ENCODE data around the gene TRNT1. TPM values are rescaled to one million over a fixed set of nuclear protein-coding genes. Genes with fewer than 3 reads are reported as not detected.

TRNT1 gene
- total RNA-seq, 4 donors from 2014 or later = 10.3 to 20.8 (median 17.0) TPM

DNA sequence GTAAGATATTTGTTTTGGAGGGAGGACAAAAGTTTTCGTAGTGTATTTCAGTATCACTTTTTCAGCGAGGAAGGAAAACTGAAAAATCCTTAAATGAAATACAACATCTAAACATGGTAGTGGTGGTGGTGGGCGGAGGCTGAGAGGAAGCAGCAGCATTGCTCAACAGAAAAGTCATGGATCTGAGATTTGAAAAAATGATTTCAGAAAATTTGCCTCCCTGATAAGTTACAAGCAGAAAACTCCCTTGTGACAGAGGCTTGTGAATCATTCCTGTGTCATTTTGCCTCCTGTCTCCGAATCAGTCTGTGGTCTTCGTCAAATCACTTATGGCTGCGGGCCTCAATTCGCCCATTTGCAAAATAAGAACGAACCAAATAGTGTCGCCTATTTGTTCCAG is 53.7 kb downstream of the TRNT1 start:
- intact Hi-C loops (cut with DNase I) = no loop called here
- WGBS, 2 donors = 63 to 77% methylated on average over 9 of the region's 9 CpGs
- peaks cover 7 to 35% (median 17%) of the 10 kb centered on the region in 3 donors for H3K4me1 ChIP-seq
- H3K9me3 ChIP-seq = no peaks in the 10 kb centered on the region
- H3K27me3 ChIP-seq = no peaks in the 10 kb centered on the region
- H3K4me3 ChIP-seq = no peak overlapping the region
- no peak overlapping the region for H3K27ac ChIP-seq
- no peak for DNase-seq
- TF ChIP-seq POLR2A (IDR thresholded peaks at IDR 0.05) = no peak
- TF ChIP-seq, protein P1, sequence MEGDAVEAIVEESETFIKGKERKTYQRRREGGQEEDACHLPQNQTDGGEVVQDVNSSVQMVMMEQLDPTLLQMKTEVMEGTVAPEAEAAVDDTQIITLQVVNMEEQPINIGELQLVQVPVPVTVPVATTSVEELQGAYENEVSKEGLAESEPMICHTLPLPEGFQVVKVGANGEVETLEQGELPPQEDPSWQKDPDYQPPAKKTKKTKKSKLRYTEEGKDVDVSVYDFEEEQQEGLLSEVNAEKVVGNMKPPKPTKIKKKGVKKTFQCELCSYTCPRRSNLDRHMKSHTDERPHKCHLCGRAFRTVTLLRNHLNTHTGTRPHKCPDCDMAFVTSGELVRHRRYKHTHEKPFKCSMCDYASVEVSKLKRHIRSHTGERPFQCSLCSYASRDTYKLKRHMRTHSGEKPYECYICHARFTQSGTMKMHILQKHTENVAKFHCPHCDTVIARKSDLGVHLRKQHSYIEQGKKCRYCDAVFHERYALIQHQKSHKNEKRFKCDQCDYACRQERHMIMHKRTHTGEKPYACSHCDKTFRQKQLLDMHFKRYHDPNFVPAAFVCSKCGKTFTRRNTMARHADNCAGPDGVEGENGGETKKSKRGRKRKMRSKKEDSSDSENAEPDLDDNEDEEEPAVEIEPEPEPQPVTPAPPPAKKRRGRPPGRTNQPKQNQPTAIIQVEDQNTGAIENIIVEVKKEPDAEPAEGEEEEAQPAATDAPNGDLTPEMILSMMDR (IDR thresholded peaks at IDR 0.05) = no peak
- H3K36me3 ChIP-seq = peaks cover 0 to 6% (median 0%) of the 10 kb centered on the region in 3 donors

DNA sequence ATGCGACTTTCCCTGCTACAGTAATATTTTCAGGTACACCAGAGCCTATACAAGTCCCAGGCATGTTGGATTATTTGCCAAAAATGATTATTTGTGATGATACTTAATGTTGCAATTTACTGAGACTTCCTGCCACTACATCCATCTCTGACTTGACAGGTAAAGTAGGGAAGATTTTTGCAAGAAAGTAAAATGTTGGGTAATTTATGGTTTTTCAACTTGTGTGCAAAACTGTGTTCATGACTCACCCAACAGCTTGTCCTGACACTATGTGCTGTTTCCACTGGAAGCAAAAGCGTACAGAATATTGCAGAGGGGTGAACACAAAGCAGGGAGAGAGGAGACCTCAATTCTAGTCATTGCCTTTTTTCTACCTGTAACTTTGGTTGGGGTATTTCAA is 58.1 kb downstream of the TRNT1 start:
- H3K4me1 ChIP-seq = peaks cover 0 to 2% (median 0%) of the 10 kb centered on the region in 3 donors
- 39 to 41% methylated on average over 2 of the region's 2 CpGs for WGBS, 2 donors
- DNase-seq = no peak
- H3K27me3 ChIP-seq = no peaks in the 10 kb centered on the region
- no peak overlapping the region for H3K27ac ChIP-seq
- H3K9me3 ChIP-seq = peaks cover 0 to 11% (median 4%) of the 10 kb centered on the region in 3 donors
- H3K4me3 ChIP-seq = no peak overlapping the region
- no peak for TF ChIP-seq POLR2A (IDR thresholded peaks at IDR 0.05)
- TF ChIP-seq, protein P1 (IDR thresholded peaks at IDR 0.05) = no peak
- intact Hi-C loops (cut with DNase I) = no loop called here
- H3K36me3 ChIP-seq = no peaks in the 10 kb centered on the region

DNA sequence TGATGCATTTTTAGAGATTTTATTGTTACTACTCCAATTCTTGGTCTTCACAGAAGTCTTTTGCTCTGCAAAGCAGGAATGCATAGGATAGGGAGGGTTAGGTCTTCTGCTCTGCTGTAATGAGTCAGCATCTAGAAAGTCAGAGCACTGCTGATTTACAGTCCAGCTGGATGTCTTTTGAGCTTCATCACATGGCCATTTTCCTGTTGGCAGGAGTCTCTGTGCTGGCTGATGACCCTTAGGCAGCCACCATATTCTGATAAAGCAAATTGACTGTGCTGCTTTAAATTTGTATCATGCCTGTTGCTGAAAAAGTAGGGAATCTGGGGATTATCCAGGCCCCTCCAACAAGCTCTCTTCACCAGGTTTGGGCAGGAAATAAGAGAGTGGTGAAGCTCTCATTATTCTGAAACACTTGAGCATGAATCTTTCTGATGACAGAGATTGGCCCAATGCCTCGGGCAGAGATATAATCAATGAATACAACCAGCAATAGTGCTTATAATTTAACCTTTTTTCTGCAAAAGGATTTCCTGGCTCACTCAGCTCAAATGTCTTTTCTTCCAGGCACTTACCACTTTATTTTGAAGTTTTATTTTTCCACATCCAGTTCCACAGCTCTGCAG is 62.5 kb downstream of the TRNT1 start:
- WGBS, 2 donors = 39 to 40% methylated on average over 1 of the region's 1 CpG
- intact Hi-C loops (cut with DNase I) = no loop called here
- Histone ChIP-seq H3K36me3 (no peaks in the 10 kb centered on the region), H3K4me3 (no peak overlapping the region), H3K4me1 (no peaks in the 10 kb centered on the region), H3K27ac (no peak overlapping the region), H3K27me3 (no peaks in the 10 kb centered on the region), H3K9me3 (peaks cover 0 to 11% (median 4%) of the 10 kb centered on the region in 3 donors)
- TF ChIP-seq, protein P1 (IDR thresholded peaks at IDR 0.05) = no peak
- TF ChIP-seq POLR2A (IDR thresholded peaks at IDR 0.05) = no peak
- no peak for DNase-seq

DNA sequence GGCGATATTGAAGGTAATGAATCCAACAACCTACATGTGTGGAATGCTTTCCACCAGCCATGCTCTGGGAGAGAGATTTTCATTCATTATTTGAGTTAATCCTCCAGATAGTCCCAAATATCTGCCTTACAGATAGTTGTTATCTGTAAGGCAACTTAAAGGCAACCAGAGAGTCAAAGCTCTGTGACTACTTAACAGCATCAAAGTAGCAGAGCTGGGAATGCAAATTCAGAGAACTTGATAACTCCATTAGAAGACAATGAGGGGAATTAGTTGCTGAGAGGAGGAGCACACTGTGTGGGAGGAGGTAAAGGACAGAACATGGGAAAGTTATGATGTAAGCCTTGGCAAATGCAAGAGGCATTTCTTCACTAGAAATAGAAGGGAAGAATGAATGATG is 63.2 kb downstream of the TRNT1 start:
- H3K4me3 ChIP-seq = no peak overlapping the region
- H3K9me3 ChIP-seq = peaks cover 0 to 11% (median 4%) of the 10 kb centered on the region in 3 donors
- DNase-seq = no peak
- H3K27ac ChIP-seq = no peak overlapping the region
- no peaks in the 10 kb centered on the region for H3K36me3 ChIP-seq
- no peaks in the 10 kb centered on the region for H3K4me1 ChIP-seq
- TF ChIP-seq POLR2A (IDR thresholded peaks at IDR 0.05) = no peak
- TF ChIP-seq, protein P1 (IDR thresholded peaks at IDR 0.05) = no peak
- 67 to 85% methylated on average over 1 of the region's 1 CpG for WGBS, 2 donors
- H3K27me3 ChIP-seq = no peaks in the 10 kb centered on the region
- intact Hi-C loops (cut with DNase I) = no loop called here

DNA sequence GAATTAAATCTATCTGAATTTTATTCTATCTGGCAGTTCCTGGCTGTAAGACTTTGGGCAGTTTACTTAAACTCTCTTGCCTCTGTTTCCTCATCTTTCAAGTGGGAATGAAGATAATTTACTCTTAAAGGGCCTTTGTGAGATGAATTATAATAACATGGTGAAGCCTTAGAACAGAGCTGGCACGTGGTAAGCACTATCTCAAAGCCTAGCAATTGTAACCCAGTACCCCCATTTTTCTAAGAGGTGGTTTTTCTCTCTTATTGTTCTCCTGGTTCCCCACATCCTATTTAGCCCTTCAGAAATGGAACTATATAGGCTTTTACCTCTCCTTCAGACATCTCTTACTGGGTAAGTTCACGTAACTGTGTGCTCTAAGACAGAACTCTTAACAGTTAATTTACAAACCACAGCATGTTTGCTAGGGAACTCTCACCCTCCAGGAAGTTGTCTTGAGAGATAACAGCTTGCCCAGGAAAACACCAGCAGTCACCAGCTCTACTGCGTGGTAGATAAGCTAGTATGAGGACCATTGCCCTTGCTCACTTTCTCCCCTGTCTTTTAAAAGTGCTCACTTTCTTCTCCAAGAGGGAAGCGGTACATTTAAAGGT is 65.0 kb downstream of the TRNT1 start:
- 26 to 30% methylated on average over 4 of the region's 4 CpGs for WGBS, 2 donors
- H3K27ac ChIP-seq = no peak overlapping the region

More for the DNA sequence above, 65.0 kb downstream of the TRNT1 start:
- TF ChIP-seq, protein P1 (IDR thresholded peaks at IDR 0.05) = no peak
- TF ChIP-seq POLR2A (IDR thresholded peaks at IDR 0.05) = no peak
- Histone ChIP-seq H3K9me3 (peaks cover 0 to 6% (median 2%) of the 10 kb centered on the region in 3 donors), H3K36me3 (no peaks in the 10 kb centered on the region), H3K27me3 (no peaks in the 10 kb centered on the region), H3K4me1 (no peaks in the 10 kb centered on the region), H3K4me3 (no peak overlapping the region)
- DNase-seq = no peak
- intact Hi-C loops (cut with DNase I) = no loop called here
